Neural crest cell (in vitro differentiated cells): ENCODE measurements around the gene TLE2. TPM values are rescaled to one million over a fixed set of nuclear protein-coding genes. Genes with fewer than 3 reads are reported as not detected.
"Not testable (repeated sequence)": the region's sequence is repeated elsewhere in the genome, so short reads cannot be mapped to it uniquely, and the experiment has no call there.

ENCODE experiments used
- DNase-seq: peaks from one replicate; pipeline ENCODE4 v3.0.0; 2021; ENCODE audit warnings: low read depth, mixed read lengths, low spot score
- H3K27ac Mint-ChIP-seq: one replicate; pipeline ENCODE4 v1.8.0; 2021; ENCODE audit warnings: mild to moderate bottlenecking, mixed read lengths; ENCODE audit not compliant: unreplicated experiment
- H3K27me3 Mint-ChIP-seq: 2 replicates; pipeline ENCODE4 v1.8.0; 2021; ENCODE audit warnings: low read depth, mild to moderate bottlenecking, mixed read lengths
- H3K36me3 Mint-ChIP-seq: 2 replicates; pipeline ENCODE4 v1.8.0; 2021; ENCODE audit warnings: low read depth, mild to moderate bottlenecking, mixed read lengths
- H3K4me1 Mint-ChIP-seq: 2 replicates; pipeline ENCODE4 v1.8.0; 2021; ENCODE audit warnings: mixed read lengths
- H3K4me3 Mint-ChIP-seq: one replicate; pipeline ENCODE4 v1.8.0; 2021; ENCODE audit warnings: mild to moderate bottlenecking, mixed read lengths
- H3K9me3 Mint-ChIP-seq: 2 replicates; pipeline ENCODE4 v1.8.0; 2021; ENCODE audit warnings: mixed read lengths
- total RNA-seq: library from RNA; stranded (reverse); gene quantifications from 2 replicates; pipeline ENCODE4 v1.2.1, GENCODE V29; 2021
- TF ChIP-seq, protein P1 (sequence below): fragments of 200-600 bp; sonication (generic); conservative IDR thresholded peaks from 2 replicates; pipeline ENCODE4 v1.5.0; 2021; ENCODE audit warnings: antibody characterized with exemption, mild to moderate bottlenecking

Gene TLE2
- total RNA-seq, 1 donor from 2014 or later = 1.4 TPM

DNA sequence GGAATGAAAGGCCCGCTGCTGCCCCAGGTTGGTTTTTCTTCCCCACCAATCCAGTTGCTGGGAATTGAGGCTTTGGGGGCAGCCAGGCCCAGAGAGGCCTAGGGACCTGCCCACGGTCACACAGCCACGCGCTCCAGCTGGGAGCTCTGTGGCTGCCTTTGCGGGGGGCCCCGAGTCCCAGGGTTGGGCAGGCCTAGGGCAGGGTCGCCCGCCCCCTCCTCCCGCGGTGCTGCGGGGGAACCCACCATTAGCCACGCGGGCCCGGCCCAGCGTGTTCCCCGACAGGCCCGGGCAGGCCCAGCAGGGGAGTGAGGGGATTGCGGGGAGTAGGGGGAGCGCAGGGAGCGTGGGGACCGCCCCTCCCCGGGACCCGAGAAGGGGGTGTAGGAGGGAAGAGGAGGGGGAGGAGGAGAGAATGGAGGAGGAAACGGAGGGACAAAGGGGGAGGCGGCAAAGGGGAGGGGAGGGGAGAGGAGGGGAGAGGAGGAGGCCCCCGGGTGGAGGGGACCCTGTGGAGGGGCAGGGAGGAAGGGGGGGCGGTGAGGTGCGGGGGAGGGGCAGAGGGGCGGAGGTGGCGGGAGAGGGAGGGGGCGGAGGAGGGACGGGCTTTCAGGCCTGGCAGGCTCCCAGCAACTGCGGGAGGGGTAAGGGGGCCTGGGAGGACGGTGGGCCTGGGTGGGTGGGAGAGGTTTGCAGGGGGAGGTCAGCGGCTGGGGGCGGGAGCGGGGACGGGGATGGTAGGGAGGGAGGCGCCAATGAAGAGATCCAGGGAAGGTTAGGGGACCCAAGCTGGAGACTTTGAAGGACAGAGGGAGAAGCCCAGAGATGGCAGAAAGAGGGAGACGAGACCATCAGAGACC lies 12.9 kb upstream of the TLE2 start:
- peaks cover 15% of the 10 kb centered on the region for H3K4me1 Mint-ChIP-seq
- TF ChIP-seq, protein P1, sequence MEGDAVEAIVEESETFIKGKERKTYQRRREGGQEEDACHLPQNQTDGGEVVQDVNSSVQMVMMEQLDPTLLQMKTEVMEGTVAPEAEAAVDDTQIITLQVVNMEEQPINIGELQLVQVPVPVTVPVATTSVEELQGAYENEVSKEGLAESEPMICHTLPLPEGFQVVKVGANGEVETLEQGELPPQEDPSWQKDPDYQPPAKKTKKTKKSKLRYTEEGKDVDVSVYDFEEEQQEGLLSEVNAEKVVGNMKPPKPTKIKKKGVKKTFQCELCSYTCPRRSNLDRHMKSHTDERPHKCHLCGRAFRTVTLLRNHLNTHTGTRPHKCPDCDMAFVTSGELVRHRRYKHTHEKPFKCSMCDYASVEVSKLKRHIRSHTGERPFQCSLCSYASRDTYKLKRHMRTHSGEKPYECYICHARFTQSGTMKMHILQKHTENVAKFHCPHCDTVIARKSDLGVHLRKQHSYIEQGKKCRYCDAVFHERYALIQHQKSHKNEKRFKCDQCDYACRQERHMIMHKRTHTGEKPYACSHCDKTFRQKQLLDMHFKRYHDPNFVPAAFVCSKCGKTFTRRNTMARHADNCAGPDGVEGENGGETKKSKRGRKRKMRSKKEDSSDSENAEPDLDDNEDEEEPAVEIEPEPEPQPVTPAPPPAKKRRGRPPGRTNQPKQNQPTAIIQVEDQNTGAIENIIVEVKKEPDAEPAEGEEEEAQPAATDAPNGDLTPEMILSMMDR = no peak
- H3K9me3 Mint-ChIP-seq = no peaks in the 10 kb centered on the region
- no peak overlapping the region for H3K27ac Mint-ChIP-seq
- no peaks in the 10 kb centered on the region for H3K36me3 Mint-ChIP-seq
- no peak for DNase-seq
- H3K4me3 Mint-ChIP-seq = no peak overlapping the region
- H3K27me3 Mint-ChIP-seq = peaks cover 73% of the 10 kb centered on the region

DNA sequence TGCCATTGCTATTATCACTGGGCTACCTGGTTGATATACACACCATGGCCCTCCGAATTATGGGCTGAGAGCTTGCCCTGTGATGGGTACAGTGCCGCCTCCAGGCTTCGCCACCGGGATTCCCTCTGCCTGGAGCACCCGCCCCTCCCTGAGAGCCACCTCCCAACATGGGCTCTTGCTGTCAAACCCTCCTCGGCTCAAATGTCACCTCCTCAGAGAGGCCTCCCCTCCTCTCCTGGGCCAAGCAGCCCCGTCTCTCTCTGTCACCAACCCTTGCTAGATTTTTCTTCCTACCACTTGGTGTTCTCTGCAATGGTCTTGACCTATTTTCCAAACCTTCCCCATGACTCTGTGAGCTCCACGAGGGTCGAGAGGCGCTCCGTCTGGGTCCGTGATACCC lies 12.2 kb upstream of the TLE2 start:
- Mint-ChIP-seq H3K4me1 (peaks cover 15% of the 10 kb centered on the region), H3K27ac (no peak overlapping the region), H3K36me3 (no peaks in the 10 kb centered on the region), H3K4me3 (no peak overlapping the region), H3K9me3 (no peaks in the 10 kb centered on the region), H3K27me3 (peaks cover 78% of the 10 kb centered on the region)
- TF ChIP-seq, protein P1 = no peak
- no peak for DNase-seq

DNA sequence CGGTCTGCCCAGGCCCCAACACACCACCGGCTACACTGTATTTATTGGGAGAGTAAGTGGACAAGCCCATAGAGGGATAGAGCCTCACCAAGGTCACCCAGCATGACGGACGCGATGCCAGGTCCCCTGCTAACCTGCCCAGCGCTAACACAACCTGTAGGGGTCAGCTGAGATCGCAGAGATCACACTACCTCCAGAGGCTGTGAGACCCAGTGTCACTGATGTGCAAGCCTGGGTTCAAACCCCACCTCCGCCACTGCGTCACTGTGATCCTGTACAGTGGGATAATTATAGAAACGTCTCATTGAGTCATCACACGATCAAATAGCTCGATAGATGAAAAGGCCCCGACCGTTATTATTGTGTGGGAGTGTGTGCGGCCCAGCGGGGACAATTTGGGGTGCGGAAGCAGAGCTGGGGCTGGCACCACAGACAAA lies 10.6 kb upstream of the TLE2 start:
- peak overlapping the region; percentile 78 for H3K27ac Mint-ChIP-seq
- no peak for DNase-seq
- TF ChIP-seq, protein P1 = no peak
- H3K4me3 Mint-ChIP-seq = peak overlapping the region; percentile 65
- H3K36me3 Mint-ChIP-seq = no peaks in the 10 kb centered on the region
- H3K9me3 Mint-ChIP-seq = no peaks in the 10 kb centered on the region
- peaks cover 78% of the 10 kb centered on the region for H3K27me3 Mint-ChIP-seq
- peaks cover 22% of the 10 kb centered on the region for H3K4me1 Mint-ChIP-seq

DNA sequence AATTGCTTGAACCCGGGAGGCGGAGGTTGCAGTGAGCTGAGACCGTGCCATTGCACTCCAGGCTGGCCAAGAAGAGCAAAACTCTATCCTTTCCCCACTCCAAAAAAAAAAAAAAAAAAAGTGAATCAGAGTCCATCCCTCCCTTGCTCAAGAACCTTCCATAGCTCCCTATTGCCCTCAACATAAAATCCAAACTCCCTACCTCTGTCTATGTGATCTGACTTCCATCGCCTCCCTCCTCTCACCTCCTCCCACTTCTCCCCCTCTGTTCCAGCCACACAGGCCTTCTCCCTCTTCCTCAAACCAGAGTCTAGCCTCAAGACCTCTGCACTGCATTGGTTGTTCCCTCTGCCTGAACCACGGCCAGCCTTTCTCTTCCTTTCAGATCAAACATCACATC lies 10.0 kb upstream of the TLE2 start:
- peaks cover 24% of the 10 kb centered on the region for H3K4me1 Mint-ChIP-seq
- H3K9me3 Mint-ChIP-seq = no peaks in the 10 kb centered on the region
- H3K4me3 Mint-ChIP-seq = peak overlapping the region; percentile 65
- no peaks in the 10 kb centered on the region for H3K36me3 Mint-ChIP-seq
- TF ChIP-seq, protein P1 = no peak
- H3K27ac Mint-ChIP-seq = peak overlapping the region; percentile 78
- H3K27me3 Mint-ChIP-seq = peaks cover 78% of the 10 kb centered on the region
- no peak for DNase-seq

DNA sequence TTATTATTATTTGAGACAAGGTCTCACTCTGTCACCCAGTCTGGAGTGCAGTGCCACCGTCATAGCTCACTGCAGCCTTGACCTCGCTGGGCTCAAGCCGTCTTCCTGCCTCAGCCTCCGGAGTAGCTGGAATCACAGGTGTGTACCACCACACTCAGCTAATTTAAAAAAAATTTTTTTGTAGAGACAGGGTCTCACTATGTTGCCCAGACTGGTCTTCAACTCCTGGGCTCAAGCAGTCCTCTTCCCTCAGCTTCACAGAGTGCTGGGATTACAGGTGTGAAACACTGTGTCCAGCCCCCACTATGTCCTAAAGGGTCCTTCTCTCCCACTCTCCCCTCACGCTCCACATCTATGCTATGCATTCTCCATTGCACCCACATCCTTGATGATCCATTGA lies 9.1 kb upstream of the TLE2 start:
- TF ChIP-seq, protein P1 = no peak
- H3K27me3 Mint-ChIP-seq = peaks cover 84% of the 10 kb centered on the region
- no peak for DNase-seq
- no peak overlapping the region for H3K27ac Mint-ChIP-seq
- no peak overlapping the region for H3K4me3 Mint-ChIP-seq
- no peaks in the 10 kb centered on the region for H3K9me3 Mint-ChIP-seq
- H3K4me1 Mint-ChIP-seq = peaks cover 29% of the 10 kb centered on the region
- H3K36me3 Mint-ChIP-seq = no peaks in the 10 kb centered on the region

DNA sequence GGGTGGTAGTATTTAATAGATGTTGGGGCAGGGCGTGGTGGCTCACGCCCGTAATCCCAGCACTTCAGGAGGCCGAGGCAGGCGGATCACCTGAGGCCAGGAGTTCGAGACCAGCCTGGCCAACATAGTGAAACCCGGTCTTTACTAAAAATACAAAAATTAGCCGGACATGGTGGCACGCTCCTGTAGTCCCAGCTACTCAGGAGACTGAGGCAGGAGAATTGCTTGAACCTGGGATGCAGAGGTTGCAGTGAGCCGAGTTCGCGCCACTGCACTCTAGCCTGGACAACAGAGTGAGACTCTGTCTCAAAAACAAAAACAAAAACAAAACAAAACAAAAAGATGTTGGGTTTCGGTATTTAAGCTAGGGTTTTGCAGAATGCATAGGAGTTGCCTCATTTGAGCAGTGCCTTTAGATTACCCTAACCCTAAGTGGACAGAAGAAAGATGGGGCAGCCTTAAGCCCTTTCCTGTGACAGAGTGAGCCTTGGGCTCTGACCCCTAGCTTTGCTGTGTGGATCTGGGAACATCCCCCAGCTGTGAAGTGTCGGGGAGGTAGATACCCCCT lies 8.0 kb upstream of the TLE2 start:
- Mint-ChIP-seq H3K4me3 (peak overlapping the region; percentile 87), H3K4me1 (peaks cover 23% of the 10 kb centered on the region), H3K27ac (peak overlapping the region; percentile 19), H3K27me3 (peaks cover 87% of the 10 kb centered on the region)
- H3K36me3 Mint-ChIP-seq, DNase-seq, H3K9me3 Mint-ChIP-seq: not testable (repeated sequence)
